OCI-LY1 (cell line): ENCODE data around the gene SPAG6.

Source experiments
- CTCF ChIP-seq: fragments of 200-600 bp; sonication (generic), shearing (Covaris generic); IDR thresholded peaks from 2 replicates; pipeline ENCODE4 v1.5.1; 2017; ENCODE audit warnings: mild to moderate bottlenecking, antibody characterized with exemption, low read length, moderate library complexity, mixed read lengths
- EZH2 ChIP-seq: fragments of 200-600 bp; sonication (generic), shearing (Covaris generic); IDR thresholded peaks from 2 replicates; pipeline ENCODE4 v1.8.0; 2017; ENCODE audit warnings: borderline replicate concordance, mixed run types, mild to moderate bottlenecking, antibody characterized with exemption, low read length, moderate library complexity, mixed read lengths

- TF ChIP-seq CTCF (no peak), EZH2 (no peak)
These were observed 108.8 kb downstream of the SPAG6 start for GRCh38 chr10:22453948-22454591.
